IMR-90 (cell line): Measurements from ENCODE around the gene U2SURP. TPM values are rescaled to one million over a fixed set of nuclear protein-coding genes. Genes with fewer than 3 reads are reported as not detected.

Experiments
- ATAC-seq: fragments of 200-7000 bp; cut with Tn5 transposase; 2 replicates; pipeline ENCODE4 v1.9.1; 2020; ENCODE audit warnings: low read depth, mild to moderate bottlenecking, moderate library complexity
- BruUV-seq: library from RNA; stranded (reverse); fragments of 400-500 nt; replicated peaks from 2 replicates; lab custom pipeline; 2021; lab: Mats Ljungman, UMichigan
- CTCF ChIA-PET: fragments of 300-600 bp; formaldehyde crosslinking; extraction: SDS; loops from one replicate; lab custom pipeline; 2021; ENCODE audit warnings: antibody characterized with exemption; lab: Yijun Ruan, JAX
- POLR2A ChIA-PET: fragments of 300-600 bp; sonication (Branson Sonifier 250); formaldehyde crosslinking; loops from one replicate; lab custom pipeline; 2022; ENCODE audit warnings: antibody characterized with exemption; ENCODE audit not compliant: unreplicated experiment; lab: Charles Lee
- DNase-seq: peaks from one replicate; pipeline ENCODE4 v3.0.0; 2013
- H2AFZ ChIP-seq: replicated peaks from 2 replicates; pipeline ENCODE3; 2013; ENCODE audit warnings: low read length, mild to moderate bottlenecking; ENCODE audit not compliant: poor library complexity
- H2AK5ac ChIP-seq: 2 replicates; pipeline ENCODE4 v1.6.1; 2013; ENCODE audit warnings: low read depth, low read length, inconsistent platforms
- H2AK9ac ChIP-seq: replicated peaks from 2 replicates; pipeline ENCODE3; 2013; ENCODE audit warnings: mild to moderate bottlenecking, low read depth, low read length, moderate library complexity; ENCODE audit not compliant: poor library complexity
- H2BK120ac ChIP-seq: 2 replicates; pipeline ENCODE4 v1.6.1; 2013; ENCODE audit warnings: low read depth, low read length, inconsistent platforms
- H2BK15ac ChIP-seq: 3 replicates; pipeline ENCODE4 v1.6.1; 2013; ENCODE audit warnings: low read depth, low read length, inconsistent platforms
- H2BK20ac ChIP-seq: 2 replicates; pipeline ENCODE4 v1.6.1; 2013; ENCODE audit warnings: low read depth, mild to moderate bottlenecking, inconsistent platforms, low read length, moderate library complexity
- H2BK5ac ChIP-seq: 2 replicates; pipeline ENCODE4 v1.6.1; 2013; ENCODE audit warnings: mild to moderate bottlenecking, low read depth, low read length, inconsistent platforms; ENCODE audit not compliant: poor library complexity, severe bottlenecking
- H3K14ac ChIP-seq: replicated peaks from 2 replicates; pipeline ENCODE4 v1.6.1; 2013; ENCODE audit warnings: low read depth, low read length, inconsistent platforms
- H3K18ac ChIP-seq: 2 replicates; pipeline ENCODE4 v1.6.1; 2013; ENCODE audit warnings: low read depth, low read length, control low read depth
- H3K23ac ChIP-seq: 2 replicates; pipeline ENCODE4 v1.6.1; 2013; ENCODE audit warnings: low read depth, low read length, inconsistent platforms
- H3K27ac ChIP-seq: 2 replicates; pipeline ENCODE4 v1.5.1; 2013; ENCODE audit warnings: mild to moderate bottlenecking, control low read depth, low read length; ENCODE audit not compliant: insufficient read depth
- H3K27me3 ChIP-seq: 2 replicates; pipeline ENCODE4 v1.6.1; 2013; ENCODE audit warnings: low read length; ENCODE audit not compliant: control insufficient read depth, insufficient read depth
- H3K36me3 ChIP-seq: 2 replicates; pipeline ENCODE4 v1.6.1; 2013; ENCODE audit warnings: low read length, mixed read lengths; ENCODE audit not compliant: control insufficient read depth, insufficient read depth
- H3K4ac ChIP-seq: 2 replicates; pipeline ENCODE4 v1.6.1; 2013; ENCODE audit warnings: low read depth, low read length, inconsistent platforms
- H3K4me1 ChIP-seq: 2 replicates; pipeline ENCODE4 v1.6.1; 2013; ENCODE audit warnings: low read length, mixed read lengths; ENCODE audit not compliant: control insufficient read depth, insufficient read depth
- H3K4me2 ChIP-seq: 2 replicates; pipeline ENCODE4 v1.6.1; 2013; ENCODE audit warnings: low read depth, mild to moderate bottlenecking, control low read depth, low read length, moderate library complexity
- H3K4me3 ChIP-seq: 2 replicates; pipeline ENCODE4 v1.5.1; 2013; ENCODE audit warnings: low read depth, mild to moderate bottlenecking, control low read depth, low read length, moderate library complexity; ENCODE audit not compliant: insufficient read depth
- H3K56ac ChIP-seq: 2 replicates; pipeline ENCODE4 v1.6.1; 2013; ENCODE audit warnings: low read length, inconsistent platforms; ENCODE audit not compliant: insufficient read depth; ENCODE audit errors: extremely low read depth
- H3K79me1 ChIP-seq, 2 experiments: 2 replicates each; pipeline ENCODE4 v1.6.1; 2013; ENCODE audit warnings: low read length in 2 of 2, inconsistent platforms in 1 of 2, low read depth in 1 of 2
- H3K9ac ChIP-seq: 2 replicates; pipeline ENCODE4 v1.6.1; 2013; ENCODE audit warnings: low read depth, low read length, control low read depth
- H3K9me1 ChIP-seq: 2 replicates; pipeline ENCODE4 v1.6.1; 2013; ENCODE audit warnings: low read length, inconsistent platforms; ENCODE audit not compliant: insufficient read depth
- H3K9me3 ChIP-seq: 2 replicates; pipeline ENCODE4 v1.6.1; 2013; ENCODE audit warnings: low read length; ENCODE audit not compliant: control insufficient read depth, insufficient read depth
- H4K20me1 ChIP-seq: 2 replicates; pipeline ENCODE4 v1.6.1; 2013; ENCODE audit warnings: low read length, inconsistent platforms; ENCODE audit not compliant: insufficient read depth
- H4K5ac ChIP-seq: 2 replicates; pipeline ENCODE4 v1.6.1; 2013; ENCODE audit warnings: mild to moderate bottlenecking, low read depth, low read length, control low read depth
- H4K8ac ChIP-seq, 2 experiments: 2 replicates each; pipeline ENCODE4 v1.6.1; 2013; ENCODE audit warnings: low read depth in 2 of 2, low read length in 2 of 2, control low read depth in 1 of 2, inconsistent platforms in 1 of 2
- H4K91ac ChIP-seq: 2 replicates; pipeline ENCODE4 v1.6.1; 2013; ENCODE audit warnings: low read depth, low read length, inconsistent platforms; ENCODE audit not compliant: insufficient read depth
- BHLHE40 ChIP-seq: fragments of 150-350 bp; IDR thresholded peaks from 2 replicates; pipeline ENCODE4 v1.6.1; 2016; ENCODE audit warnings: mild to moderate bottlenecking, low read depth, low read length
- CEBPB ChIP-seq: IDR thresholded peaks from 2 replicates; pipeline ENCODE4 v1.6.1; 2012; ENCODE audit warnings: low read depth, low read length, improper control_type of control experiment
- CHD1 ChIP-seq: IDR thresholded peaks from 2 replicates; pipeline ENCODE4 v1.6.1; 2012; ENCODE audit warnings: low read depth, low read length, improper control_type of control experiment
- CTCF ChIP-seq: conservative IDR thresholded peaks from 2 replicates; pipeline ENCODE4 v1.5.1; 2012; ENCODE audit warnings: mild to moderate bottlenecking, low read depth, low read length, improper control_type of control experiment
- ELK1 ChIP-seq: fragments of 150-350 bp; IDR thresholded peaks from 2 replicates; pipeline ENCODE4 v1.6.1; 2016; ENCODE audit warnings: low read depth, mild to moderate bottlenecking, low read length, moderate library complexity, borderline replicate concordance
- FOS ChIP-seq: fragments of 150-350 bp; IDR thresholded peaks from 2 replicates; pipeline ENCODE4 v1.6.1; 2016; ENCODE audit warnings: low read depth, low read length
- MAFK ChIP-seq: IDR thresholded peaks from 2 replicates; pipeline ENCODE4 v1.6.1; 2012; ENCODE audit warnings: low read depth, low read length, improper control_type of control experiment
- MAZ ChIP-seq: IDR thresholded peaks from 2 replicates; pipeline ENCODE4 v1.6.1; 2012; ENCODE audit warnings: low read depth, mild to moderate bottlenecking, low read length, improper control_type of control experiment, moderate library complexity, borderline replicate concordance
- MXI1 ChIP-seq: IDR thresholded peaks from 2 replicates; pipeline ENCODE4 v1.6.1; 2012; ENCODE audit warnings: low read depth, mild to moderate bottlenecking, low read length, moderate library complexity, borderline replicate concordance
- NFE2L2 ChIP-seq: fragments of 150-350 bp; IDR thresholded peaks from 2 replicates; pipeline ENCODE4 v1.6.1; 2016; ENCODE audit warnings: low read depth, mild to moderate bottlenecking, low read length
- POLR2A ChIP-seq: IDR thresholded peaks from 2 replicates; pipeline ENCODE4 v1.6.1; 2012; ENCODE audit warnings: mild to moderate bottlenecking, low read depth, low read length
- RAD21 ChIP-seq: IDR thresholded peaks from 2 replicates; pipeline ENCODE4 v1.6.1; 2012; ENCODE audit warnings: low read length, improper control_type of control experiment
- RCOR1 ChIP-seq: IDR thresholded peaks from 2 replicates; pipeline ENCODE4 v1.6.1; 2012; ENCODE audit warnings: mild to moderate bottlenecking, low read length, improper control_type of control experiment; ENCODE audit not compliant: insufficient replicate concordance
- RFX5 ChIP-seq: IDR thresholded peaks from 2 replicates; pipeline ENCODE4 v1.8.0; 2012; ENCODE audit warnings: low read depth, mild to moderate bottlenecking, low read length, moderate library complexity
- SMC3 ChIP-seq: fragments of 150-350 bp; IDR thresholded peaks from 2 replicates; pipeline ENCODE4 v1.6.1; 2016; ENCODE audit warnings: low read depth, mild to moderate bottlenecking, antibody characterized with exemption, low read length, moderate library complexity
- USF2 ChIP-seq: fragments of 150-350 bp; IDR thresholded peaks from 2 replicates; pipeline ENCODE4 v1.6.1; 2017; ENCODE audit warnings: mild to moderate bottlenecking, antibody characterized with exemption, low read length, low read depth
- WGBS, 2 experiments: methylation state at CpG; one replicate each; pipeline versions ENCODE4 v1.1.5 to v1.1.7; 2013; ENCODE audit warnings: missing lambda C conversion rate in 2 of 2; ENCODE audit not compliant: insufficient read length in 1 of 2; ENCODE audit errors: extremely low coverage in 2 of 2; 5-methylcytosine and 5-hydroxymethylcytosine counted together
- dilution Hi-C: fragments of 300-500 bp; cut with HindIII; formaldehyde crosslinking; loops from one replicate; pipeline ENCODE4 v1.14.3; 2018; ENCODE audit warnings: low sequenced_read_pairs; ENCODE audit not compliant: unreplicated experiment
- in situ Hi-C: fragments of 300-500 bp; cut with MboI; formaldehyde crosslinking; loops from 3 replicates; pipeline ENCODE4 v1.14.3; 2019; ENCODE audit warnings: low sequenced_read_pairs, inconsistent platforms, mixed read lengths
- intact Hi-C: fragments of 100-400 bp; cut with micrococcal nuclease; formaldehyde crosslinking; loops from 2 replicates; pipeline ENCODE4 v1.10.0; 2022
- polyA plus RNA-seq, 3 experiments: library from polyadenylated mRNA; depleted of rRNA; stranded (reverse); fragments of >200 nt; gene quantifications; 2 replicates each; pipeline ENCODE4 v1.2.3, GENCODE V29; 2012; ENCODE audit warnings: low replicate concordance in 1 of 3
- total RNA-seq: library from RNA; depleted of rRNA; stranded (reverse); fragments of >200 nt; gene quantifications from 2 replicates; pipeline ENCODE4 v1.2.3, GENCODE V29; 2012

Gene U2SURP
- total and polyA plus RNA-seq, 2 of the 4 experiments (the other 2 are of a cell fraction): 24.8 to 29.4 TPM

GRCh38 chr3:143090486-143090885 lies 89.1 kb downstream of the U2SURP start:
- no peaks in the 10 kb centered on the region for H4K20me1 ChIP-seq
- H2BK5ac ChIP-seq: no peak overlapping the region
- ATAC-seq (no peak), DNase-seq (no peak)
- no peak overlapping the region for H3K23ac ChIP-seq
- H3K9me3 ChIP-seq: no peaks in the 10 kb centered on the region
- CTCF ChIA-PET: interaction anchor here (0.6 kb wide), 1 partner anchor 776 kb away, joined by 3 read pairs; no protein-coding TSS in a partner anchor
- H4K91ac ChIP-seq: no peak overlapping the region
- BruUV-seq: no TSS peak
- no peak overlapping the region for H3K4me2 ChIP-seq
- H3K27me3 ChIP-seq: peaks cover 7% of the 10 kb centered on the region
- no peak overlapping the region for H3K56ac ChIP-seq
- POLR2A ChIA-PET: no interaction called here
- no peak overlapping the region for H2AFZ ChIP-seq
- dilution Hi-C loops (no loop called here), in situ Hi-C loops (no loop called here), intact Hi-C loops (no loop called here)
- H2BK120ac ChIP-seq: no peak overlapping the region
- H3K79me1 ChIP-seq: no peaks in the 10 kb centered on the region
- H3K36me3 ChIP-seq: no peaks in the 10 kb centered on the region
- no peak overlapping the region for H3K18ac ChIP-seq
- TF ChIP-seq MAZ: no peak
- no peak for TF ChIP-seq ELK1
- TF ChIP-seq FOS: no peak
- TF ChIP-seq RAD21: no peak
- no peak for TF ChIP-seq MXI1
- TF ChIP-seq CHD1: no peak
- no peak for TF ChIP-seq SMC3
- no peak for TF ChIP-seq RCOR1
- no peak for TF ChIP-seq CEBPB
- no peak for TF ChIP-seq NFE2L2
- no peak for TF ChIP-seq RFX5
- TF ChIP-seq CTCF: no peak
- no peak for TF ChIP-seq POLR2A
- TF ChIP-seq BHLHE40: no peak
- TF ChIP-seq MAFK: no peak
- no peak for TF ChIP-seq USF2
- H2BK20ac ChIP-seq: no peak overlapping the region
- H3K4me3 ChIP-seq: no peak overlapping the region
- H2BK15ac ChIP-seq: no peak overlapping the region
- H4K8ac ChIP-seq: no peak overlapping the region
- no peaks in the 10 kb centered on the region for H3K9me1 ChIP-seq
- H3K4me1 ChIP-seq: no peaks in the 10 kb centered on the region
- 37% methylated on average over 3 of the region's 5 CpGs; no CpG with 5 or more reads in 1 of the 2 experiments for WGBS, 2 experiments
- H3K4ac ChIP-seq: no peak overlapping the region
- no peak overlapping the region for H2AK5ac ChIP-seq
- H4K5ac ChIP-seq: no peak overlapping the region
- no peak overlapping the region for H3K27ac ChIP-seq
- no peak overlapping the region for H3K9ac ChIP-seq
- peak overlapping the region; percentile 44 for H2AK9ac ChIP-seq
- no peak overlapping the region for H3K14ac ChIP-seq
